Prostate gland (tissue), 2 donors: ENCODE results near the gene CPSF2.
"Not testable (repeated sequence)": the region's sequence is repeated elsewhere in the genome, so short reads cannot be mapped to it uniquely, and the experiment has no call there.

ENCODE experiments used
- CTCF ChIP-seq, 4 experiments: fragments of 200-600 bp in 2 of 4; fragments of 450-650 bp in 2 of 4; sonication (generic) in 2 of 4; IDR thresholded peaks; 1 replicate in 3 of 4; 2 replicates in 1 of 4; pipeline ENCODE4 v1.5.1; 2016 to 2019; ENCODE audit warnings: antibody characterized with exemption in 4 of 4, mild to moderate bottlenecking in 2 of 4, moderate library complexity in 2 of 4
- POLR2AphosphoS5 ChIP-seq: sonication (generic); formaldehyde crosslinking; IDR thresholded peaks from one replicate; pipeline ENCODE4 v1.6.1; 2017; ENCODE audit warnings: antibody characterized with exemption

DNA sequence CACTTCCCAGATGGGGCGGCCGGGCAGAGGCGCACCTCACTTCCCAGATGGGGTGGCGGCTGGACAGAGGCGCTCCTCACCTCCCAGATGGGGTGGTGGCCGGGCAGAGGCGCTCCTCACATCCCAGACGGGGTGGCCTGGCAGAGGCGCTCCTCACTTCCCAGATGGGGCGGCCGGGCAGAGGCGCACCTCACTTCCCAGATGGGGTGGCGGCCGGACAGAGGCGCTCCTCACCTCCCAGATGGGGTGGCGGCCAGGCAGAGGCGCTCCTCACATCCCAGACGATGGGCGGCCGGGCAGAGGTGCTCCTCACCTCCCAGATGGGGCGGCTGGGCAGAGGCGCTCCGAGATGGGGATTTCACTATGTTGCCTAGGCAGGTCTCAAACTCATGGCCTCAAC is 65.8 kb downstream of the CPSF2 start:
- TF ChIP-seq CTCF (IDR thresholded peaks at IDR 0.05); POLR2AphosphoS5: not testable (repeated sequence)
